ENCODE results near the gene UBR3. TPM values are rescaled to one million over a fixed set of nuclear protein-coding genes. Genes with fewer than 3 reads are reported as not detected.
"Not testable (repeated sequence)": the region's sequence is repeated elsewhere in the genome, so short reads cannot be mapped to it uniquely, and the experiment has no call there.

Gene UBR3
- total RNA-seq, 6 donors from 2014 or later = 27.8 to 126 (median 44.7) TPM

DNA sequence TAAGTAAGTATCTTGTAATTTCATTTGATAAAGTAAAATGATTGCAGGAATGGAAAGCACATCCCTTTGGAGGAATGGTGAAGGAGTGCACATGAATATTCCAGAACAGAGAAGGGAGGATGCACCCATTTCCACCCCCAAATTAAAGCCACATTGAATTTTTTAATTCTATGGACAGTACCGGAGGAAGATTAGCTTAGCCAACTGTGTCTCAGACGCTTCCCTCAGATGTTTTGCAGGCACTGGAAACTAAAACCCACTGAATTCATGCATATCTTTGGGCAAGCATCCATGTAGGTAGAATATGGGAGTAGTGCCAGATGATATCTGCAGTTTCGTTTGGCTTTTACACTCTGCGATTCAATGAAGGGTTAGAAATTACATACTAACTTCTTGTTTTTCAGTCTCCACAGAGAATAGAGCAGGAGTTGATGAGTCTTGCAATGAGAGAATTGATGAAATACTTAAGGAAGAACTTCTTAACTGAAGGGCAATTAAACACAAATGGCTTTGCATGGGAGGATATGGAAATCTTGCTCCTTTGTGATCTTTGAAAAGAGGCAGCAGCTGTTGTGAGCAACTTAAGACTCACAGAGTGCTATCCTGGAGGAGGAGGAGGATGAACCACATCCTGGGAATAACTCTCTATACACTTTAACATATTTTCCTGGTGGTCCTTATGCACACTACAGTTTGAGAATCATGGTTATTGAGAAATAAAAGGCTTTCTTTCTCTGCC, 279.0 kb downstream of the UBR3 start:
- Histone ChIP-seq H3K9me3 (no peaks in the 10 kb centered on the region), H3K4me3 (no peak overlapping the region), H3K4me1 (no peaks in the 10 kb centered on the region), H3K27me3 (no peaks in the 10 kb centered on the region), H3K27ac (no peak overlapping the region), H3K36me3 (no peaks in the 10 kb centered on the region)
- ATAC-seq (ENCODE audit: low FRiP score in 2 of 2) (no peak), DNase-seq (no peak)
- WGBS, 2 donors = 83 to 92% methylated on average over 4 of the region's 4 CpGs
- no peak for TF ChIP-seq POLR2A (IDR thresholded peaks at IDR 0.05)
- TF ChIP-seq, protein P1, sequence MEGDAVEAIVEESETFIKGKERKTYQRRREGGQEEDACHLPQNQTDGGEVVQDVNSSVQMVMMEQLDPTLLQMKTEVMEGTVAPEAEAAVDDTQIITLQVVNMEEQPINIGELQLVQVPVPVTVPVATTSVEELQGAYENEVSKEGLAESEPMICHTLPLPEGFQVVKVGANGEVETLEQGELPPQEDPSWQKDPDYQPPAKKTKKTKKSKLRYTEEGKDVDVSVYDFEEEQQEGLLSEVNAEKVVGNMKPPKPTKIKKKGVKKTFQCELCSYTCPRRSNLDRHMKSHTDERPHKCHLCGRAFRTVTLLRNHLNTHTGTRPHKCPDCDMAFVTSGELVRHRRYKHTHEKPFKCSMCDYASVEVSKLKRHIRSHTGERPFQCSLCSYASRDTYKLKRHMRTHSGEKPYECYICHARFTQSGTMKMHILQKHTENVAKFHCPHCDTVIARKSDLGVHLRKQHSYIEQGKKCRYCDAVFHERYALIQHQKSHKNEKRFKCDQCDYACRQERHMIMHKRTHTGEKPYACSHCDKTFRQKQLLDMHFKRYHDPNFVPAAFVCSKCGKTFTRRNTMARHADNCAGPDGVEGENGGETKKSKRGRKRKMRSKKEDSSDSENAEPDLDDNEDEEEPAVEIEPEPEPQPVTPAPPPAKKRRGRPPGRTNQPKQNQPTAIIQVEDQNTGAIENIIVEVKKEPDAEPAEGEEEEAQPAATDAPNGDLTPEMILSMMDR (IDR thresholded peaks at IDR 0.05) = no peak
- TF ChIP-seq EP300 (IDR thresholded peaks at IDR 0.05) = no peak
- TF ChIP-seq POLR2AphosphoS5 (IDR thresholded peaks at IDR 0.05) = no peak

DNA sequence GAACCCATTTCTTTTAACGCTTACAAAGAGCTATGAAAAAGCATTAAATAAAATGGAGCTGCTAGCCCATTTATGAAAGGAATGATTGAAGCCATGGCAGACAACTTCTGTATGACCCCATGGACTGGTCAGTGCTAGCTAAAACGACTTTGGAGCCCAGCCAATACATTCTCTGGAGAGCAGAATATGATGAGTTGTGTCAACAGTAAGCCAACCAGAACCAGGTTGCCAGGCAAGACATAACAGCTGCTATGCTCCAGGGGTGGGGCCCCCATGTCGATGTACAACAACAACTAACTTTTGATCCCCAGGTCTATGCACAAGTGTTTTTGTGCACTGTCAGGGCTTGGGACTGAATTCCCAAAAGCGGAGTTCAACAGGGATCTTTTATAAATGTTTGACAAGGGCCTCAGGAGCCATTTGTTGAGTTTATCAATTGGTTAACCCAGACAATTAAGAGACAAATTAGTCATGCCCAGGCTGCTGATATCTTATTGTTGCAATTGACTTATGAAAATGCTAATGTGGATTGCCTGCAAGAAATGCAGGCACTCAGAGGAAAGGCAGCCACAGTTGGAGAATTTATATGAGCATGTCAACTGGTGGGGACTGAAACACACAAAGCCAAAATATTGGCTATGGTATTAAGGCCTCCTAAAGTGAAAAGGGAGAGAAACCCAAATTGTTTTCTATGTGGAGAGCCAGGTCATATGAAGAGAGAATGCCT, 286.1 kb downstream of the UBR3 start:
- no peak for ATAC-seq (ENCODE audit: low FRiP score in 2 of 2)
- TF ChIP-seq POLR2A (IDR thresholded peaks at IDR 0.05) (no peak), EP300 (IDR thresholded peaks at IDR 0.05) (no peak), POLR2AphosphoS5 (IDR thresholded peaks at IDR 0.05) (no peak)
- TF ChIP-seq, protein P1 (IDR thresholded peaks at IDR 0.05) = no peak
- no peaks in the 10 kb centered on the region for H3K4me1 ChIP-seq
- no peak for DNase-seq
- no peaks in the 10 kb centered on the region for H3K36me3 ChIP-seq
- 56 to 76% methylated on average over 4 of the region's 4 CpGs for WGBS, 2 donors
- no peak overlapping the region for H3K4me3 ChIP-seq
- no peak overlapping the region for H3K27ac ChIP-seq
- peaks cover 0 to 5% (median 0%) of the 10 kb centered on the region in 4 donors for H3K9me3 ChIP-seq
- no peaks in the 10 kb centered on the region for H3K27me3 ChIP-seq

DNA sequence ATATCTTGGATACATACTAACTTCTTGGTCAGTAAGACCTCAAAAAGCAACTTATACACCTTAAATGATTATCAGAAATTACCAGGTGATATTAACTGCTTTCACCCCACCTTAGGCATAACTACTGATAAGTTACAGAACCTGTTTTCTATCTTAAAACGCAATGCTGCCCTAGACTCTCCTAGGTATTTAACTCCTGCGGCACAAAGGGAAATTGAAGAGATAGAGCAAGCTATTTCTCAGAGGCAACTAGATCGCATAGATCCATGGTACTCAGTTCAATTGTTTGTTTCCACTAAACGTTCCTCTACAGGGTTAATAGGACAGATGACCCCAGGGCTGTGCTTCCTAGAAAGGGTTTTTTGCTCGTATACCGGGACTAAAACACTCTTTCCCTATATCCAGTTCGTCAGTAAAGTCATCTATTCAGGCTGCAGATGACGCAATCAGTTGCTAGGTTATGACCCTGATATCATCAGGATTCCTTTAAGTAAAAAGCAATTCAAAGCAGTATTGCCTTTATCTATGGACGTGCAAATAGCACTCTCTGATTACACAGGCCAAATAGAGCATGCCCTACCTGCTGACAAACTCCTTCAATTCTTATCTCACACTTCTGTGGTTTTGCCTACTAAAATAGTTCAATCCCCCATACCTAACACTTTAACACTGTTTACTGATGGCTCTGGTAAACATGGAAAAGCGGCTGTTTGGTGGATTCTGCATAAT, 288.4 kb downstream of the UBR3 start:
- ATAC-seq (ENCODE audit: low FRiP score in 2 of 2) = no peak

DNA sequence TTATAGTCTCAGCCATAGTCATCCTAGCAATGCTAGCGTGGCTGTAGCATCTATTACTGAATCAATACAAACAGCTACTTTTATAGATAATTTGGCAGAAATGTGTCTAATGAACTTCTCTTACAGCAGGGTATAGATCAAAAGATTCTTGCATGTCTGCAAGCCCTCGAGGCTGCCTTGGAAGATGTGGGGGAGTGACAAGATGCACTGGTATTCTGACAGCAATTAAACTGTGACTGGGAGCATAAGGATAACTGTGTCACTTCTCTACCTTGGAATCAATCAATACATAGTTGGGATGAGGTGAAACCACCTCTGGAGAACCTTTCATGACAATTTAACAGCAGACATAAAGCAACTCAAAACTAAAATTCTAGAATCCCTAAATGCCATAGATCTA, 291.4 kb downstream of the UBR3 start:
- TF ChIP-seq POLR2AphosphoS5 (IDR thresholded peaks at IDR 0.05) (no peak), EP300 (IDR thresholded peaks at IDR 0.05) (no peak), POLR2A (IDR thresholded peaks at IDR 0.05) (no peak)
- TF ChIP-seq, protein P1 (IDR thresholded peaks at IDR 0.05) = no peak
- WGBS, 2 donors = 78 to 79% methylated on average over 2 of the region's 2 CpGs
- H3K27ac ChIP-seq = no peak overlapping the region

More for the DNA sequence above, 288.4 kb downstream of the UBR3 start:
- 68 to 70% methylated on average over 10 of the region's 10 CpGs for WGBS, 2 donors
- Histone ChIP-seq H3K27ac (no peak overlapping the region), H3K9me3 (peaks cover 0 to 5% (median 0%) of the 10 kb centered on the region in 4 donors), H3K27me3 (no peaks in the 10 kb centered on the region), H3K36me3 (no peaks in the 10 kb centered on the region), H3K4me1 (no peaks in the 10 kb centered on the region), H3K4me3 (no peak overlapping the region)
- TF ChIP-seq EP300 (IDR thresholded peaks at IDR 0.05) (no peak), POLR2AphosphoS5 (IDR thresholded peaks at IDR 0.05) (no peak), POLR2A (IDR thresholded peaks at IDR 0.05) (no peak)
- TF ChIP-seq, protein P1 (IDR thresholded peaks at IDR 0.05) = no peak
- no peak for DNase-seq

DNA sequence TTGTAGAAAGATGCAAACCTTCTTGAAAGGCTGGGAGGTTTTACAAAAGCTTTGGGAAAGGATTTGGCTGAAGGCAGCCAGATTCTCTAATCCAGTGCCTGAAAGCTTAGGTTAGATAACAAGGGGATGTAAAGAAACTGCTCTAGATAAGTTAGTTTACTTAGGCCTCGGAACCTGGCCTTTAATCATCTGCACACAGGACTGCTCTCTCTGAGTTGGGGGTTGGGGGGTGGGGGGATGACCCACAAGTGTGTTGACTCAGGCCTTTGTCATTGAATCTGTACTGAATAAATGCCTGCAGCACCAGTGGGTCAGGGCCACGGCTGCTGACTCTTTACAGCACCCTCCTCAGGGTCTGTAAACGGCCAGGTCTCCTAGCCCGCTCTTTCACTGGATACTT, 292.1 kb downstream of the UBR3 start:
- WGBS, 2 donors = 62 to 71% methylated on average over 4 of the region's 4 CpGs
- ATAC-seq (ENCODE audit: low FRiP score in 2 of 2) = not testable (repeated sequence)

More for the DNA sequence above, 291.4 kb downstream of the UBR3 start:
- peaks cover 0 to 5% (median 0%) of the 10 kb centered on the region in 4 donors for H3K9me3 ChIP-seq
- no peak for DNase-seq
- H3K27me3 ChIP-seq = no peaks in the 10 kb centered on the region
- no peaks in the 10 kb centered on the region for H3K4me1 ChIP-seq
- H3K4me3 ChIP-seq = no peak overlapping the region
- no peak for ATAC-seq (ENCODE audit: low FRiP score in 2 of 2)
- no peaks in the 10 kb centered on the region for H3K36me3 ChIP-seq

More for the DNA sequence above, 292.1 kb downstream of the UBR3 start:
- not testable (repeated sequence) for H3K9me3 ChIP-seq, H3K4me3 ChIP-seq, H3K36me3 ChIP-seq, H3K4me1 ChIP-seq, DNase-seq, H3K27me3 ChIP-seq, H3K27ac ChIP-seq
